GM18870 (cell line): ENCODE results near the gene GSTA3.
"Not testable (repeated sequence)": the region's sequence is repeated elsewhere in the genome, so short reads cannot be mapped to it uniquely, and the experiment has no call there.

Experiments used
- ATAC-seq: cut with Tn5 transposase; IDR thresholded peaks from one replicate; pipeline ENCODE4 v1.9.1; 2021; ENCODE audit warnings: moderate library complexity; ENCODE audit not compliant: unreplicated experiment

Gene GSTA3

GRCh38 chr6:52914516-52914915 lies 5.0 kb upstream of the GSTA3 start:
- no peak for ATAC-seq

GRCh38 chr6:52910091-52910490 lies 593 bp upstream of the GSTA3 start:
- ATAC-seq = no peak

GRCh38 chr6:52909131-52909530 lies 367 bp downstream of the GSTA3 start:
- ATAC-seq = no peak

- no peak for ATAC-seq
These were observed 972 bp downstream of the GSTA3 start for GRCh38 chr6:52908526-52908925.

- no peak for ATAC-seq
These were observed 4.8 kb downstream of the GSTA3 start for GRCh38 chr6:52904562-52905279.

GRCh38 chr6:52900536-52900935 lies 9.0 kb downstream of the GSTA3 start:
- no peak for ATAC-seq

GRCh38 chr6:52895790-52896189 lies 13.7 kb downstream of the GSTA3 start:
- not testable (repeated sequence) for ATAC-seq

GRCh38 chr6:52894285-52894684 lies 15.2 kb downstream of the GSTA3 start:
- no peak for ATAC-seq

- ATAC-seq = no peak
These were observed 15.7 kb downstream of the GSTA3 start for GRCh38 chr6:52893803-52894202.

- no peak for ATAC-seq
These were observed 16.3 kb downstream of the GSTA3 start for GRCh38 chr6:52893221-52893620.

GRCh38 chr6:52890018-52890417 lies 19.5 kb downstream of the GSTA3 start:
- ATAC-seq = no peak

GRCh38 chr6:52887910-52888524 lies 21.5 kb downstream of the GSTA3 start:
- ATAC-seq = no peak

- peak; percentile 99 for ATAC-seq
These were observed 27.3 kb downstream of the GSTA3 start for GRCh38 chr6:52881996-52882841.

- no peak for ATAC-seq
These were observed 27.9 kb downstream of the GSTA3 start for GRCh38 chr6:52881662-52881995.

- no peak for ATAC-seq
These were observed 31.7 kb downstream of the GSTA3 start for GRCh38 chr6:52877786-52878185.

- ATAC-seq = no peak
These were observed 32.3 kb downstream of the GSTA3 start for GRCh38 chr6:52877168-52877567.

- ATAC-seq = no peak
These were observed 33.3 kb downstream of the GSTA3 start for GRCh38 chr6:52876056-52876787.

GRCh38 chr6:52872031-52872430 lies 37.5 kb downstream of the GSTA3 start:
- no peak for ATAC-seq

GRCh38 chr6:52871621-52872020 lies 37.9 kb downstream of the GSTA3 start:
- no peak for ATAC-seq

- not testable (repeated sequence) for ATAC-seq
These were observed 39.0 kb downstream of the GSTA3 start for GRCh38 chr6:52870335-52871091.
